Esophagus muscularis mucosa (tissue), 4 donors: Measurements from ENCODE around the gene RAPGEF1.

Source experiments
- CTCF ChIP-seq, 3 experiments: fragments of 200-600 bp in 2 of 3; fragments of 450-650 bp in 1 of 3; sonication (generic) in 2 of 3; IDR thresholded peaks; one replicate each; pipeline ENCODE4 v1.5.1; 2017 to 2019; ENCODE audit warnings: antibody characterized with exemption in 3 of 3, mild to moderate bottlenecking in 2 of 3, moderate library complexity in 1 of 3
- EP300 ChIP-seq: sonication (generic); formaldehyde crosslinking; IDR thresholded peaks from one replicate; pipeline ENCODE4 v1.6.1; 2017; ENCODE audit warnings: antibody characterized with exemption
- POLR2A ChIP-seq: fragments of 450-650 bp; IDR thresholded peaks from one replicate; pipeline ENCODE4 v1.6.1; 2017; ENCODE audit warnings: antibody characterized with exemption, moderate library complexity, mild to moderate bottlenecking, low read depth
- POLR2AphosphoS5 ChIP-seq, 2 donors: sonication (generic); formaldehyde crosslinking; IDR thresholded peaks; one replicate each; pipeline ENCODE4 v1.6.1; 2017; ENCODE audit warnings: antibody characterized with exemption in 2 of 2

GRCh38 chr9:131651160-131651559 is 88.7 kb downstream of the RAPGEF1 start:
- TF ChIP-seq CTCF (IDR thresholded peaks at IDR 0.05) (no peak), POLR2A (no peak), EP300 (no peak), POLR2AphosphoS5 (IDR thresholded peaks at IDR 0.05) (no peak)
